Gastroesophageal sphincter (tissue), 4 donors: ENCODE results near the gene JAK3. TPM values are rescaled to one million over a fixed set of nuclear protein-coding genes. Genes with fewer than 3 reads are reported as not detected.
A peak's percentile ranks its signal among the peaks of the same experiment; 100 is the strongest.
"Not testable (repeated sequence)": the region's sequence is repeated elsewhere in the genome, so short reads cannot be mapped to it uniquely, and the experiment has no call there.

Experiments used
- ATAC-seq: fragments of 150-250 bp; one replicate; pipeline ENCODE4 v1.9.1; 2016; ENCODE audit warnings: mild to moderate bottlenecking, moderate library complexity
- H3K27ac ChIP-seq, 4 donors: fragments of 200-600 bp; sonication (generic) in 3 of 4; 1 replicate in 3 of 4; 2 replicates in 1 of 4; pipeline ENCODE4 v1.5.1; 2016 to 2019
- H3K27me3 ChIP-seq: fragments of 200-600 bp; sonication (generic); one replicate; pipeline ENCODE4 v1.5.1; 2019
- H3K36me3 ChIP-seq, 2 donors: fragments of 200-600 bp; sonication (generic); one replicate each; pipeline ENCODE4 v1.5.1; 2019; ENCODE audit warnings: control low read depth in 1 of 2
- H3K4me1 ChIP-seq, 3 donors: fragments of 200-600 bp; sonication (generic); 1 replicate in 2 of 3; 2 replicates in 1 of 3; pipeline ENCODE4 v1.5.1; 2016 to 2019; ENCODE audit warnings: control low read depth in 2 of 3
- H3K4me3 ChIP-seq, 2 donors: fragments of 200-600 bp; sonication (generic); one replicate each; pipeline ENCODE4 v1.5.1; 2019; ENCODE audit warnings: mild to moderate bottlenecking in 1 of 2, moderate library complexity in 1 of 2
- H3K9me3 ChIP-seq, 3 donors: fragments of 200-600 bp; sonication (generic); one replicate each; pipeline ENCODE4 v1.5.1; 2017 to 2019; ENCODE audit warnings: control low read depth in 2 of 3
- EP300 ChIP-seq: sonication (generic); formaldehyde crosslinking; IDR thresholded peaks from one replicate; pipeline ENCODE4 v1.6.1; 2017; ENCODE audit warnings: antibody characterized with exemption, mild to moderate bottlenecking
- POLR2A ChIP-seq, 2 donors: fragments of 450-650 bp; IDR thresholded peaks; one replicate each; pipeline ENCODE4 v1.6.1; 2017; ENCODE audit warnings: antibody characterized with exemption in 2 of 2, mild to moderate bottlenecking in 2 of 2, moderate library complexity in 1 of 2
- POLR2AphosphoS5 ChIP-seq: sonication (generic); formaldehyde crosslinking; IDR thresholded peaks from one replicate; pipeline ENCODE4 v1.6.1; 2017; ENCODE audit warnings: antibody characterized with exemption
- WGBS, 2 donors: methylation state at CpG; one replicate each; pipeline ENCODE4 v1.1.5; 2018; ENCODE audit warnings: low coverage in 1 of 2; 5-methylcytosine and 5-hydroxymethylcytosine counted together
- small RNA-seq, 4 donors: library from RNA; depleted of rRNA; stranded (forward); fragments of <200 nt; gene quantifications; one replicate each; pipeline ENCODE3, GENCODE V24; 2016
- total RNA-seq, 4 donors: library from RNA; depleted of rRNA; stranded (reverse); fragments of >200 nt; gene quantifications; one replicate each; pipeline ENCODE4 v1.1.0, GENCODE V29; 2016
- TF ChIP-seq, protein P1 (sequence below), 4 experiments: fragments of 200-600 bp in 2 of 4; fragments of 450-650 bp in 2 of 4; sonication (generic) in 1 of 4; IDR thresholded peaks; one replicate each; pipeline ENCODE4 v1.5.1; 2017 to 2019; ENCODE audit warnings: antibody characterized with exemption in 4 of 4, mild to moderate bottlenecking in 2 of 4, moderate library complexity in 2 of 4

JAK3 gene
- total RNA-seq, 4 donors from 2014 or later: 1.2 to 5.9 (median 2.3) TPM

DNA sequence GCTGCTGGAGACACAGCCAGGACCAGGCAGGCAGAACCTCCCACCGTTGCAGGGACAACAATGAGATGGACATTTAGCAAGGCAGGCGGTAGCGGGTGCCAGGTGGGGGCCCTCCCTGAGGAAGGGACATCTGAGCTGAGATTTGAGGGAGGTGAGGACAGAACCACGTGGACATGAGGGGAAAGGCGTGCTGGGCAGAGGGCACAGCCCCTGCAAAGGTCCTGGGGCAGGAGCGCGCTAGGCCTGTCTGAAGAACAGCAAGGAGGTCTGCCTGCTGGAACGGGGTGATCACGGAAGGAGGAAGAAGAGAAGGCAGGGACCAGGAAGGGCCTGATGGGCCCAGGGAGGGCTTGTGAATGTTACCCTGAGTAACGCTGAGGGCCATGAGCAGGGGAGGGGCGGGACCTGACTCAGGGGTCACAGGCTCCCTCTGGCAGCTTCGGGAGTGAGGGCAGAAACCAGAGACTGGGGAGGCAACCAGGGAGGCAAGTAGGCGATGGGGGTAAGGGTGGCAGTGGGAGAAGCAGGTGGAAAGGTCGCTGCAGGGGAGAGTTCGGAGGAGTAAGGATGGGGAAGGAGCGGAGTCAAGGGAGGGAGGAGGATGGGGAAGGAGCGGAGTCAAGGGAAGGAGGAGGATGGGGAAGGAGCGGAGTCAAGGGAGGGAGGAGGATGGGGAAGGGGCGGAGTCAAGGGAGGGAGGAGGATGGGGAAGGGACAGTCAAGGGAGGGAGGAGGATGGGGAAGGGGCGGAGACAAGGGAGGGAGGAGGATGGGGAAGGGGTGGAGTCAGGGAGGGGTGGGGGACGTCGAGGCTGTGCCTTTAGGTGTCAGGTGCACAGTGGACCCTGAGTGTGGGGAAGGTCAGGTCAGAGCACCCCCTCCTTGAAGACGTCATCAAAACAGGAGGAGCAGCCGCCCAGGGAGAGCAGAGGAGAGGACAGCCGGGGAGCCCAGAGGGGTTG lies 68.5 kb downstream of the JAK3 start:
- Histone ChIP-seq H3K9me3 (no peaks in the 10 kb centered on the region), H3K36me3 (no peaks in the 10 kb centered on the region), H3K27me3 (peaks cover 89% of the 10 kb centered on the region), H3K27ac (no peak overlapping the region), H3K4me1 (peaks cover 0 to 19% (median 0%) of the 10 kb centered on the region in 3 donors), H3K4me3 (peak overlapping the region in 1 of 2 donors; percentile 23)
- WGBS, 2 donors: 12 to 13% methylated on average over 12 to 22 of the region's 25 CpGs
- ATAC-seq: no peak
- TF ChIP-seq, protein P1, sequence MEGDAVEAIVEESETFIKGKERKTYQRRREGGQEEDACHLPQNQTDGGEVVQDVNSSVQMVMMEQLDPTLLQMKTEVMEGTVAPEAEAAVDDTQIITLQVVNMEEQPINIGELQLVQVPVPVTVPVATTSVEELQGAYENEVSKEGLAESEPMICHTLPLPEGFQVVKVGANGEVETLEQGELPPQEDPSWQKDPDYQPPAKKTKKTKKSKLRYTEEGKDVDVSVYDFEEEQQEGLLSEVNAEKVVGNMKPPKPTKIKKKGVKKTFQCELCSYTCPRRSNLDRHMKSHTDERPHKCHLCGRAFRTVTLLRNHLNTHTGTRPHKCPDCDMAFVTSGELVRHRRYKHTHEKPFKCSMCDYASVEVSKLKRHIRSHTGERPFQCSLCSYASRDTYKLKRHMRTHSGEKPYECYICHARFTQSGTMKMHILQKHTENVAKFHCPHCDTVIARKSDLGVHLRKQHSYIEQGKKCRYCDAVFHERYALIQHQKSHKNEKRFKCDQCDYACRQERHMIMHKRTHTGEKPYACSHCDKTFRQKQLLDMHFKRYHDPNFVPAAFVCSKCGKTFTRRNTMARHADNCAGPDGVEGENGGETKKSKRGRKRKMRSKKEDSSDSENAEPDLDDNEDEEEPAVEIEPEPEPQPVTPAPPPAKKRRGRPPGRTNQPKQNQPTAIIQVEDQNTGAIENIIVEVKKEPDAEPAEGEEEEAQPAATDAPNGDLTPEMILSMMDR (IDR thresholded peaks at IDR 0.05): no peak
- no peak for TF ChIP-seq POLR2AphosphoS5
- TF ChIP-seq POLR2A (IDR thresholded peaks at IDR 0.05): no peak
- no peak for TF ChIP-seq EP300

DNA sequence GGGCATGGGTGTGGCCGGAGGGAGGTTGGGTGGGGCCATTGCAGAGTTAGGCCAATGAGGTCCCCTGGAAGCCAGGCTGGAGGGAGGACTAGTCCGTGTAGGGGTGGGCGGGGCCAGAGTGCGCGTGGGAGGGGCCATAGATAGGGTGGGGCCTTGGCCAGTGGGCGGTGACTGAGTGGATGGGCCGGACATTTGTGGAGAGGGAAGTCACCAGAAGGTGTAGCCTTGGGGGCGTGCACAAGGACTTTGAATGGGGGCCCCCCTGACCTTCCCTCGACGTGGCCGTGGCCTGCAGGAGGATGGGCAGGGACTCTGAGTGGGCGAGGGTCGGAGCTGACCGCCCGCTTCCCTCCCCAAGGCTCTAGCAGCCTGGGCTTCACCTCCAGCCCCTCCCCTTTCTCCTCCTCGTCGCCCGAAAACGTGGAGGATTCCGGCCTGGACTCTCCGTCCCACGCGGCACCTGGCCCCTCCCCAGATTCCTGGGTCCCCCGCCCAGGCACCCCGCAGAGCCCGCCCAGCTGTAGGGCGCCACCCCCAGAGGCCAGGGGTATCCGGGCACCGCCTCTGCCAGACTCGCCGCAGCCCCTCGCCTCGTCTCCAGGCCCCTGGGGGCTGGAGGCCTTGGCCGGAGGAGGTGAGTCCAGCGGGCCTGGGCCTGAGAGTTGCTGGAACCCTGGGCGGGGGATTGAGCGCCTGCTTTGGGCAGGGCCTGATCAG lies 69.4 kb downstream of the JAK3 start:
- Histone ChIP-seq H3K36me3 (no peaks in the 10 kb centered on the region), H3K4me1 (peaks cover 0 to 16% (median 0%) of the 10 kb centered on the region in 3 donors), H3K27ac (no peak overlapping the region), H3K27me3 (peaks cover 85% of the 10 kb centered on the region), H3K4me3 (peak overlapping the region in 1 of 2 donors; percentile 23), H3K9me3 (no peaks in the 10 kb centered on the region)
- no peak for TF ChIP-seq EP300
- no peak for TF ChIP-seq POLR2AphosphoS5
- TF ChIP-seq, protein P1 (IDR thresholded peaks at IDR 0.05): no peak
- TF ChIP-seq POLR2A (IDR thresholded peaks at IDR 0.05): no peak
- ATAC-seq: peak; percentile 38
- WGBS, 2 donors: 19% methylated on average over 9 of the region's 37 CpGs; no CpG with 5 or more reads in 1 of the 2 donors

DNA sequence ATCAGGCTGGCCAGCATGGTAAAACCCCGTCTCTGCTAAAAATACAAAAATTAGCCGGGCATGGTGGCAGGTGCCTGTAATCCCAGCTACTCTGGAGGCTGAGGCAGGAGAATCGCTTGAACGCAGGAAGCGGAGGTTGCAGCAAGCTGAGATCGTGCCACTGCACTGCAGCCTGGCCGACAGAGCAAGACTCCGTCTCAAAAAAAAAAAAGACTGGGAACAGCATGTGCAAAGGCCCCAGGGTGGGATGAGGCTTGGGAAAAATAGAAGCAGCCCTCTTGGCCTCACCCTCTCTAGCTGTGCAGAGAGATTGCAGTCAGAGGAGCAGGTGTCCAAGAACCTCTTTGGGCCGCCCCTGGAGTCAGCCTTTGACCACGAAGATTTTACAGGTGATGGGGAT lies 69.9 kb downstream of the JAK3 start:
- Histone ChIP-seq H3K4me1 (peaks cover 0 to 16% (median 0%) of the 10 kb centered on the region in 3 donors), H3K27me3 (peaks cover 82% of the 10 kb centered on the region)
- H3K36me3 ChIP-seq, ATAC-seq, H3K9me3 ChIP-seq, H3K4me3 ChIP-seq, H3K27ac ChIP-seq: not testable (repeated sequence)
- 75 to 100% methylated on average over 1 to 2 of the region's 10 CpGs for WGBS, 2 donors

DNA sequence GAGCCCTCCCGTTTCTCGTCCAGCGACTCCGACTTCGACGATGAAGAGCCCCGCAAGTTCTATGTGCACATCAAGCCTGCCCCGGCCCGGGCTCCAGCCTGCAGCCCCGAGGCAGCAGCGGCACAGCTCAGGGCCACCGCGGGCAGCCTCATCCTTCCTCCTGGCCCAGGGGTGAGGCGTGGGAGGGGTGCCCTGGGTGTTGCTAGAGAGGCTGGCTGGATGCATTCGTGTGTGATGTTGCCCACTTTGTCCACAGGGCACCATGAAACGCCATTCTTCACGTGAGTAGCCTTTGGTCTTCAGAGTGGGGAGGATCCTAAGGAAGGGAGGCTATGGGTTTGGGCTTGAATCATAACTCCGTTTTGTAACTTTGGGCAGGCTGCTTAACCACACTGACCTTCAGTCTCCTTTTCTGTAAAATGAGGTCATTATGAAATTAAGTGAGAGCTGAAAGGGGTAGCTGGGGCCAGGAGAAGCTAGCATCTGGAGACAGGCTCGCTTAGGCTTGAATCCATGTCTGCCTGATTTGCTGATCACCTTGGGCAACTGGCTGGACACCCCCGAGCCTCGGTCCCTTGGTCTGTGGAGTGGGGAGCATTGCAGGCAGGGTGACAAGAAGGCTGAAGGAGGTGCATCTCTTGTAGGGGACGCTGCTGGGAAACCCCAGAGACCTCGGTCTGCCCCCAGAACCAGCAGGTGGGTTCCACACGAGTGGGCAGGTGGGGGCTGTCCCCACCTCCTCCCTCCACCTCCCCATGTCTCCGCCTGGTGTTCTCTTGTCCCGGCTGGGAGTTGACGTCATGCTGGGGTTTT lies 71.6 kb downstream of the JAK3 start:
- ATAC-seq: no peak
- no peak overlapping the region for H3K27ac ChIP-seq
- no peak overlapping the region for H3K4me3 ChIP-seq
- TF ChIP-seq POLR2AphosphoS5: no peak
- no peaks in the 10 kb centered on the region for H3K36me3 ChIP-seq
- peaks cover 0 to 16% (median 0%) of the 10 kb centered on the region in 3 donors for H3K4me1 ChIP-seq
- H3K27me3 ChIP-seq: peaks cover 66% of the 10 kb centered on the region
- 56 to 61% methylated on average over 4 to 16 of the region's 27 CpGs for WGBS, 2 donors
- H3K9me3 ChIP-seq: no peaks in the 10 kb centered on the region

DNA sequence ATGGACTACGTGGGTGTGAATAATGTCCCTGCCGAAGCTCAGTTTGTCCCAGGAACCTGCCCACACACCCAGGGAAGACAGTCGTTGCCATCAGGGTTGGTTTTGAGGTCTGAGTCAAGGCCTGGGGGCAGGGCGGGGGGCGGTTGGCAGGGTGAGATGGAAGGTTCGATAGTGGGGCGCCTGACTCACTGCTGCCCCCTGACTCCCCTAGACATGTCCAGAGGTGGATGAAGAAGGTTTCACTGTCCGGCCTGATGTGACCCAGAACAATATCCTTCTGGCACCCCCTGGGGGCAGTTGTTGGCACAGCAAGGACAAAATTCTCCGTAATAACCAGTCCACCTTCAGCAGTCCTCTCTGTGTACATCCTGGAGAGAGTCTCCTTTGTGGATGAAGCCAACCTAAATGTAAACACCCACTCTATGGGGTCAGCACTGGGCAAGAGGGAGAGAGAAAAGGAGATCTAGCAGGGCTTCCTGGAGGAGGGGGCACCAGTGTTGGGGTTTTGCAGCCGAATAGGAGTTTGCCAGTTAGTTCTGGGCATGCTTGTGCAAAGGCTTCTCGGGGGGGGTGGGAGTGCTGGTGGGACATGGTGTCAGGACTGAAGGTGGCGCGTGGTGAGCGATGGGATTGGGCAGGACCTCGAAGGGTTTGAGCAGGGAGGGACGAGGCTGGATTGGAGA lies 72.4 kb downstream of the JAK3 start:
- H3K9me3 ChIP-seq: no peaks in the 10 kb centered on the region
- ATAC-seq: no peak
- 52 to 73% methylated on average over 3 of the region's 16 CpGs for WGBS, 2 donors
- peaks cover 57% of the 10 kb centered on the region for H3K27me3 ChIP-seq
- no peak for TF ChIP-seq EP300
- TF ChIP-seq, protein P1 (IDR thresholded peaks at IDR 0.05): peak in 3 of 4 experiments; percentile 16 to 32 (median 22)
- TF ChIP-seq POLR2AphosphoS5: no peak
- H3K27ac ChIP-seq: no peak overlapping the region
- H3K4me3 ChIP-seq: no peak overlapping the region
- H3K4me1 ChIP-seq: peaks cover 0 to 16% (median 0%) of the 10 kb centered on the region in 3 donors
- H3K36me3 ChIP-seq: no peaks in the 10 kb centered on the region

Small RNAs within 50 kb of the gene (small RNA-seq; reads per million reads assigned to genes)
- gene SNORA68: 0 reads per million in 4 donors

Other genes with a start within 250 kb of the JAK3 start
- gene UNC13A, start 159.6 kb downstream of the JAK3 start, total RNA-seq: under 1 TPM; under 0.01 to 0.40 (median 0.15) TPM
- 10 to 100 TPM; 18.8 to 47.3 (median 23.9) TPM for gene MAP1S, start 128.5 kb downstream of the JAK3 start, total RNA-seq
- gene FCHO1, start 96.5 kb downstream of the JAK3 start, total RNA-seq: 1 to 10 TPM; 1.1 to 4.1 (median 3.2) TPM
- 1 to 10 TPM in 1 of 4 donors, not detected in 3; 4.7 TPM for gene B3GNT3, start 52.8 kb downstream of the JAK3 start, total RNA-seq
- not detected for gene INSL3, start 26.5 kb downstream of the JAK3 start, total RNA-seq
- gene RPL18A, start 11.9 kb upstream of the JAK3 start, total RNA-seq: 1,000 to 10,000 TPM in 3 of 4 donors, 100 to 1,000 TPM in 1; 799 to 1,594 (median 1,135) TPM
- gene SLC5A5, start 24.0 kb upstream of the JAK3 start, total RNA-seq: under 1 TPM in 1 of 4 donors, not detected in 3; 0.16 TPM
- 10 to 100 TPM; 48.1 to 75.9 (median 56.6) TPM for gene CCDC124, start 85.0 kb upstream of the JAK3 start, total RNA-seq
- under 1 TPM in 2 of 4 donors, not detected in 2; 0.20 to 0.89 TPM for gene KCNN1, start 119.1 kb upstream of the JAK3 start, total RNA-seq
- 10 to 100 TPM; 31.9 to 64.6 (median 47.5) TPM for gene ARRDC2, start 160.2 kb upstream of the JAK3 start, total RNA-seq
- 1 to 10 TPM in 3 of 4 donors, under 1 TPM in 1; 0.15 to 3.5 (median 1.5) TPM for gene IL12RB1, start 239.0 kb upstream of the JAK3 start, total RNA-seq
- 1 to 10 TPM; 3.3 to 8.8 (median 4.8) TPM for gene MAST3, start 249.8 kb upstream of the JAK3 start, total RNA-seq